OCI-M2 (cell line): ENCODE results near the gene LRRC75A.
"Not testable (repeated sequence)": the region's sequence is repeated elsewhere in the genome, so short reads cannot be mapped to it uniquely, and the experiment has no call there.

ENCODE experiments used
- DNase-seq: peaks from one replicate; lab custom pipeline; 2025; ENCODE audit not compliant: unreplicated experiment; lab: John Stamatoyannopoulos, UW

Gene LRRC75A

GRCh38 chr17:16407911-16408588 is 83.9 kb downstream of the LRRC75A start:
- no peak for DNase-seq

- no peak for DNase-seq
Measured at GRCh38 chr17:16406742-16407674, 85.0 kb downstream of the LRRC75A start.

- DNase-seq, result not testable (repeated sequence)
Measured at GRCh38 chr17:16403847-16404246, 88.1 kb downstream of the LRRC75A start.

GRCh38 chr17:16398270-16399267 is 93.4 kb downstream of the LRRC75A start:
- no peak for DNase-seq

GRCh38 chr17:16396693-16397092 is 95.3 kb downstream of the LRRC75A start:
- not testable (repeated sequence) for DNase-seq

- DNase-seq, result not testable (repeated sequence)
Measured at GRCh38 chr17:16395887-16396286, 96.1 kb downstream of the LRRC75A start.

- not testable (repeated sequence) for DNase-seq
Measured at GRCh38 chr17:16392491-16392890, 99.5 kb downstream of the LRRC75A start.
